ENCODE results near the gene BEST3.

The BEST3 gene

DNA sequence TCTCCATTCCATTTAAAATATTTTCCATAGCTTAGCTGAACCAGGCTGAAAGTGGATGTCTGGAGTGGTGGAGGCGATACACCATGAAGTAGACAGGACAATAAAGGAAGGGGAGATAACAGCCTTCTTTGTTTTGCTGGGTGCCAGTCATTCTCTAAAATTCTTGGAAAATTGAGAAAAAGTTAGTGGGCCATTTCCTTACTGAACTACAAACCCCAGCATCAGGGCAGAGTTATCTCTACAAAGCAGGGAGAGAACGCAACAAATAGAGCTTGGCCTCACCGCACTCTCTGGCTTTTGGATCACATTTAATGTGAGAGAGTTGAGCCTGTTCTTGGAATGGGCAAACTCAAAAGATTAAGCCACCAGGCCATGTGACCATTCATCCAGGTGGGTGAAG lies 47.2 kb downstream of the BEST3 start:
- TF ChIP-seq, protein P1, sequence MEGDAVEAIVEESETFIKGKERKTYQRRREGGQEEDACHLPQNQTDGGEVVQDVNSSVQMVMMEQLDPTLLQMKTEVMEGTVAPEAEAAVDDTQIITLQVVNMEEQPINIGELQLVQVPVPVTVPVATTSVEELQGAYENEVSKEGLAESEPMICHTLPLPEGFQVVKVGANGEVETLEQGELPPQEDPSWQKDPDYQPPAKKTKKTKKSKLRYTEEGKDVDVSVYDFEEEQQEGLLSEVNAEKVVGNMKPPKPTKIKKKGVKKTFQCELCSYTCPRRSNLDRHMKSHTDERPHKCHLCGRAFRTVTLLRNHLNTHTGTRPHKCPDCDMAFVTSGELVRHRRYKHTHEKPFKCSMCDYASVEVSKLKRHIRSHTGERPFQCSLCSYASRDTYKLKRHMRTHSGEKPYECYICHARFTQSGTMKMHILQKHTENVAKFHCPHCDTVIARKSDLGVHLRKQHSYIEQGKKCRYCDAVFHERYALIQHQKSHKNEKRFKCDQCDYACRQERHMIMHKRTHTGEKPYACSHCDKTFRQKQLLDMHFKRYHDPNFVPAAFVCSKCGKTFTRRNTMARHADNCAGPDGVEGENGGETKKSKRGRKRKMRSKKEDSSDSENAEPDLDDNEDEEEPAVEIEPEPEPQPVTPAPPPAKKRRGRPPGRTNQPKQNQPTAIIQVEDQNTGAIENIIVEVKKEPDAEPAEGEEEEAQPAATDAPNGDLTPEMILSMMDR (IDR thresholded peaks at IDR 0.05; ENCODE audit: low read depth, low read length, missing control alignments), result no peak
- DNase-seq (ENCODE audit: low read depth), result no peak
- no peak overlapping the region for H3K4me3 ChIP-seq (ENCODE audit: low read depth, low read length)

DNA sequence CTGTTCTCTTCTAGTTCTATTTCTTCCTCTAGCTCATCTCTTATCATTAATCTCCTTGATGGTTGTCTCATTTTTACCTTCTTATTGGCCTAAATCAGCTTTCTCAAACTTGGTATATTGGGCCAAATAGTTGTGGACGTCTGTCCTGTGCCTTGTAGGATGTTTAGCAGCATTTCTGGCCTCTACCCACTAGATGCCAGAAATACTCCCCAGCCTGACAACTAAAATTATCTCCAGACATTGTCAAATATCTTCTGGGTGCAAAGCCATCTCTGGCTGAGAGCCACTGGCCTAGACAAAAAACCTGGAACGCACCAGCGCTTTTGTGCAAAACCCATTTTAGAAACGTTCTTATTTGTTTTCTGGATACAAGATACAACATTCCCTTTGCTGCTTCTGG lies 49.6 kb downstream of the BEST3 start:
- DNase-seq (ENCODE audit: low read depth), result no peak

DNA sequence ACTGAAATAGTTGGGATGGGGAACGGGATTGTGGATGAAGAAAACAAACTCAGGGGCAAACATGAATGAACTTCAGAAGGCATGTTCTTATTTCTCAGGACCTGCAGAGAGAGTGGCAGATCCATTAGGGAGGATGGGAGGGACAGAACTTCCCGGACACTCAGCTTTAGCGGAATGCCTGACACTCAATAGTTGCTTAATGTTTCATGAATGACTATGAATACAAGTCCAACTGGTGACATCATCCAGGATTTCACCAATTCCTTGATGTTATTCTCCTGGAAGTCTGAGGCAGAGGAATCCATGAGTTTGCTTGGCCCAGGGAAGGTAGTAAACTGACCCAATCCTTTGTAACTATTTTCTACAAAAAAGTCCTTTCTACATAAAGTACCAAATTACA lies 50.6 kb downstream of the BEST3 start:
- DNase-seq (ENCODE audit: low read depth), result no peak
- TF ChIP-seq, protein P1 (IDR thresholded peaks at IDR 0.05; ENCODE audit: low read depth, low read length, missing control alignments), result no peak

More for the DNA sequence above, 49.6 kb downstream of the BEST3 start:
- no peak overlapping the region for H3K4me3 ChIP-seq (ENCODE audit: low read depth, low read length)
- TF ChIP-seq, protein P1 (IDR thresholded peaks at IDR 0.05; ENCODE audit: low read depth, low read length, missing control alignments), result no peak

DNA sequence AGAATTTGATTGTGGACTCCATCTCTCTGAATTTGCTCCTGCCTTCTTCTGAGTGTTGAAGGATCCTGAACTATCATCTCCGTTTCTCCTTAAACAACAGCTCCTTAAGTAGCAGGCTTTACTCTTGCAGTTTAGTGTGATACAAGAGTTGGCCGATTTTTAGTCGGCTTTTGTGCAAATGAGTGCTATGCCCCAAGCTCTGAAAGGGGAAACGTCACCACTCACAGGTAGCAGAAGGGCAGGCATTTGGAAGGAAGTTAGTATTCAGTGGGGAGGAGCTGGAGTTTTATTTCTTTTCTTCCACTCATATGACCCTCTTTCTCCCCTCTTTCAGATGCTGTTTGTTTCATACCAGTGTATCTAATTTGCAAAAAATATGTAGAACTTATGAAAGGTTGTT lies 51.9 kb downstream of the BEST3 start:
- no peak for DNase-seq (ENCODE audit: low read depth)
- TF ChIP-seq, protein P1 (IDR thresholded peaks at IDR 0.05; ENCODE audit: low read depth, low read length, missing control alignments), result no peak
- no peak overlapping the region for H3K4me3 ChIP-seq (ENCODE audit: low read depth, low read length)

More for the DNA sequence above, 50.6 kb downstream of the BEST3 start:
- no peak overlapping the region for H3K4me3 ChIP-seq (ENCODE audit: low read depth, low read length)

DNA sequence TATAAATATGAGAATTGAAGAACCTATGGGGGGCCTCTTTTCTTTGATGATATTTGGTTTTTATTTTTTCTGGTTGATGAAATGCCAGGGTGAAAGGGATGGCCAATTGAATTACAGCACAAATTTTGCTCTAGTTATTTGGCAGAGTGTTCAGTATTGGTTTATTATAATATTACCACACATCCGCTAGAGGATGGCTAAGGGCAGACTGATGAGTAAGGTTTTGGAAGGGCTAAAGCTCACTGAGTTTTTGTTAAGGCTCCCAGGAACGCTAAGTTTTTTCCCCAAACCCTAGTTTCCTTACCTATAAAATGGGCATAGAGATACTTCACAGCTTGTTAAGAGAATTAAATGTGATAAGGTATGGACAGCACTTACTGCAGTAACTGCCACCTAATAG lies 54.1 kb downstream of the BEST3 start:
- no peak overlapping the region for H3K4me3 ChIP-seq (ENCODE audit: low read depth, low read length)
- TF ChIP-seq, protein P1 (IDR thresholded peaks at IDR 0.05; ENCODE audit: low read depth, low read length, missing control alignments), result no peak
- no peak for DNase-seq (ENCODE audit: low read depth)

DNA sequence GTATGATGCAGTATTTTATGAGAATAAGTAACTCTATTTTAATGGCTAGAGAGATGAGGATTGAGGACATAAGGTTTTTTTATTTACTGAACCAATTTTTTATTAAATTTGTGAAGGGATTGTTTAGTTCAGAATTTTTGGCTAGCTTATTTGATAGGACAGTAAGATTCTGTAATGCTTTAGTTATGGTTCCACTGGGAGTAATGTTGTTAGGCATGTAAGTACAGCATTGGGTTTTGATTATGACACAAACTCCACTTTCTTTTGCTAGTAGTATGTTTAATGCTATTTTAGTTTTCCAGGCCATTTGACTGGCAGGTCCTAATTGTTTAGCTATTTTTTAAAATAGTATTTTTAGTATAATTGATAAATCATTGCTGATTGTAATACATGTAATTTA lies 54.6 kb downstream of the BEST3 start:
- no peak for DNase-seq (ENCODE audit: low read depth)
- H3K4me3 ChIP-seq (ENCODE audit: low read depth, low read length), result no peak overlapping the region
- TF ChIP-seq, protein P1 (IDR thresholded peaks at IDR 0.05; ENCODE audit: low read depth, low read length, missing control alignments), result no peak

DNA sequence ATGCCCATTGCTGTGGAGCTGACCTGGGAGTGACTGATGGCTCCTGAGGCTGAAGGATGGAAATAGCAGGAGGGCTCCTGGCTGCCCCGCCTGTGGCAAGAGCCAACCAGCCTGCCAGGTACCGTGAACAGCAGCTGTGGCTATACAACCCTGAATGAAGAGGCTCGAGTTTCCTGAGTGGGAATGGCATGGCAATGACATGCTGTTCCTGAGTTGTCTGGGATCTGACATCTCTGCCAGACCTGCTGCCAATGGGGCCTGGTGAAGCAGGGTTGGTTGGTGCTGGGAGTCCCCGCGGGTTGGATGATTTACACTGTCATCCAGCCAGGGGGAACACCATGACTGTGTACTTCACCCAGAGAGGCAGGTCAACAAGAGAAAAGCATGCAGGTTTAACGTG lies 56.6 kb downstream of the BEST3 start:
- H3K4me3 ChIP-seq (ENCODE audit: low read depth, low read length), result no peak overlapping the region
- no peak for DNase-seq (ENCODE audit: low read depth)
- TF ChIP-seq, protein P1 (IDR thresholded peaks at IDR 0.05; ENCODE audit: low read depth, low read length, missing control alignments), result no peak

Measured in GM12864 (cell line).